Heart right ventricle (tissue), 16 donors: ENCODE results near the gene RASL10B. TPM values are rescaled to one million over a fixed set of nuclear protein-coding genes. Genes with fewer than 3 reads are reported as not detected.

ENCODE experiments used
- ATAC-seq, 8 donors: fragments of 200-7000 bp; cut with Tn5 transposase; one replicate each; pipeline ENCODE4 v1.9.1; 2020; ENCODE audit warnings: mild to moderate bottlenecking in 8 of 8, moderate library complexity in 8 of 8, moderate number of reproducible peaks in 1 of 8
- DNase-seq, 2 donors: peaks; one replicate each; pipeline ENCODE4 v3.0.0-alpha.2; 2020
- H3K27ac ChIP-seq, 10 donors: fragments of 200-600 bp; sonication (generic) in 2 of 10; one replicate each; pipeline versions ENCODE4 v1.5.0 to v1.8.0; 2020 to 2022; ENCODE audit warnings: mild to moderate bottlenecking in 3 of 10
- H3K27me3 ChIP-seq, 7 donors: fragments of 200-600 bp; one replicate each; pipeline ENCODE4 v1.8.0; 2021 to 2022; ENCODE audit warnings: mild to moderate bottlenecking in 2 of 7
- H3K36me3 ChIP-seq, 9 donors: fragments of 200-600 bp; sonication (generic) in 1 of 9; one replicate each; pipeline versions ENCODE4 v1.5.0 to v1.8.0; 2020 to 2022; ENCODE audit warnings: mild to moderate bottlenecking in 2 of 9
- H3K4me1 ChIP-seq, 9 donors: fragments of 200-600 bp; sonication (generic) in 1 of 9; one replicate each; pipeline versions ENCODE4 v1.5.0 to v1.8.0; 2020 to 2022; ENCODE audit warnings: mild to moderate bottlenecking in 4 of 9
- H3K4me3 ChIP-seq, 10 donors: fragments of 200-600 bp; sonication (generic) in 2 of 10; one replicate each; pipeline versions ENCODE4 v1.5.0 to v1.8.0; 2020 to 2022; ENCODE audit warnings: mild to moderate bottlenecking in 7 of 10, moderate library complexity in 2 of 10
- H3K9me3 ChIP-seq, 11 donors: fragments of 200-600 bp in 10 of 11; sonication (generic) in 2 of 11; one replicate each; pipeline versions ENCODE4 v1.5.0 to v1.8.0; 2013 to 2022; ENCODE audit warnings: mild to moderate bottlenecking in 2 of 11, control low read depth in 1 of 11, moderate library complexity in 1 of 11
- WGBS, 2 donors: extraction: QIAGEN DNeasy Blood & Tissue Kit; methylation state at CpG; one replicate each; pipeline ENCODE4 v1.1.7; 2013; ENCODE audit warnings: inconsistent platforms in 1 of 2; 5-methylcytosine and 5-hydroxymethylcytosine counted together
- intact Hi-C, 10 donors: fragments of 100-400 bp; cut with DNase I; formaldehyde crosslinking; loops; one replicate each; pipeline versions ENCODE4 v1.11.1 to v1.14.2; 2022
- polyA plus RNA-seq, 2 donors: library from polyadenylated mRNA; stranded (reverse); fragments of 200-250 nt; gene quantifications; one replicate each; pipeline ENCODE4 v1.2.3, GENCODE V29; 2013
- total RNA-seq, 10 donors: library from RNA; stranded (reverse); fragmentation: NEBNext Ultra II Directional in 3 of 10; extraction: Animal tissue kit (Norgen Biotek cat#: 25700) in 3 of 10; gene quantifications; one replicate each; pipeline versions ENCODE4 v1.2.1 to v1.2.4, GENCODE V29; 2021 to 2023
- TF ChIP-seq, protein P1 (sequence below), 9 donors: fragments of 200-600 bp; sonication (generic) in 2 of 9; IDR thresholded peaks; one replicate each; pipeline versions ENCODE4 v1.5.0 to v1.8.0; 2021 to 2022; ENCODE audit warnings: antibody characterized with exemption in 9 of 9, mild to moderate bottlenecking in 5 of 9, moderate library complexity in 1 of 9
- donor health status: Arrhythmogenic right ventricular cardiomyopathy.
- donor health status: ischemic (EF 13 %, LVEDD 7.1; RV severe dilation, severe dysfunction).
- donor health status: healthy with polysubstance abuse.
- donor health status: DM: no; HTN: yes; CAD: no.
- donor health status: DM: no; HTN: no; CAD: no.
- donor health status: ischemic (EF 25% LVEDD 6.9; RV normal size, moderate dysfunction).
- donor health status: ischemic (EF 25% LVEDD 5.7; RV mildly dilated, moderate dysfunction).
- donor health status: healthy.
- donor health status: DM: yes; HTN: yes; CAD: no.
- donor health status: Ischemic cardiomyopathy.
- donor health status: ischemic (EF 35%, LVEDD 5.7; RV mildly dilated, moderate dysfunction).
- donor health status: nonischemic (EF 11% LVEDD 7.7; RV severe dilation, severe dysfunction).
- donor health status: DM: yes; HTN: yes; CAD: no.
- donor health status: PGD.
- donor health status: ischemic (EF 29% LVEDD 5.4; RV normal size, mild dysfunction).
- donor health status: nonischemic (EF 23%, LVEDD 6.1; RV moderate dilation, normal function).

The RASL10B gene
- total and polyA plus RNA-seq, 12 donors = 3.9 to 26.2 (median 10.9) TPM

DNA sequence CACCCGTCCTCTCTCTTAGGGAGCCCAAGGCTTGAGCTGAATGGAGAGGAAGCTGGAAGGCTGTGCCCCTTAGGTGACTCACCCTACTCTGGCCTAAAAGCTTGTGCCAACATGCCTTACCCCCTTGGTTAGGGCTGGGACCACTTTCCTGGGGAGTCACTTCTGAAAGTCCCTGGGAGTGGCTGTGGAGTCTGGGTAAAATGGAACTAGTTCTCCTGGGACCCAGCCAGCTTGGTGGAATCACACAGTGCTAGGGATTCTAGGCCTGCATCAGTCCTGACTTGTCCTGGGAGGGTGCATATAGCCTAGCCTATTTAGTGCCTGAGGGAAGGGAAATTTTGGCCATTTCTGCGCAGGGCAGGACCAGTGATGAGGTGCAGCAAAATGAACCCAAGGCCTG, 53.5 kb downstream of the RASL10B start:
- DNase-seq (no peak), ATAC-seq (no peak)
- no peak overlapping the region for H3K4me3 ChIP-seq
- no peaks in the 10 kb centered on the region for H3K9me3 ChIP-seq
- no peaks in the 10 kb centered on the region for H3K36me3 ChIP-seq
- peaks cover 0 to 3% (median 0%) of the 10 kb centered on the region in 7 donors for H3K27me3 ChIP-seq
- WGBS, 2 donors = 94 to 97% methylated on average over 2 of the region's 2 CpGs
- H3K4me1 ChIP-seq = peaks cover 9 to 33% (median 13%) of the 10 kb centered on the region in 9 donors
- TF ChIP-seq, protein P1, sequence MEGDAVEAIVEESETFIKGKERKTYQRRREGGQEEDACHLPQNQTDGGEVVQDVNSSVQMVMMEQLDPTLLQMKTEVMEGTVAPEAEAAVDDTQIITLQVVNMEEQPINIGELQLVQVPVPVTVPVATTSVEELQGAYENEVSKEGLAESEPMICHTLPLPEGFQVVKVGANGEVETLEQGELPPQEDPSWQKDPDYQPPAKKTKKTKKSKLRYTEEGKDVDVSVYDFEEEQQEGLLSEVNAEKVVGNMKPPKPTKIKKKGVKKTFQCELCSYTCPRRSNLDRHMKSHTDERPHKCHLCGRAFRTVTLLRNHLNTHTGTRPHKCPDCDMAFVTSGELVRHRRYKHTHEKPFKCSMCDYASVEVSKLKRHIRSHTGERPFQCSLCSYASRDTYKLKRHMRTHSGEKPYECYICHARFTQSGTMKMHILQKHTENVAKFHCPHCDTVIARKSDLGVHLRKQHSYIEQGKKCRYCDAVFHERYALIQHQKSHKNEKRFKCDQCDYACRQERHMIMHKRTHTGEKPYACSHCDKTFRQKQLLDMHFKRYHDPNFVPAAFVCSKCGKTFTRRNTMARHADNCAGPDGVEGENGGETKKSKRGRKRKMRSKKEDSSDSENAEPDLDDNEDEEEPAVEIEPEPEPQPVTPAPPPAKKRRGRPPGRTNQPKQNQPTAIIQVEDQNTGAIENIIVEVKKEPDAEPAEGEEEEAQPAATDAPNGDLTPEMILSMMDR (IDR thresholded peaks at IDR 0.05) = no peak
- no peak overlapping the region for H3K27ac ChIP-seq
- intact Hi-C loops = no loop called here

DNA sequence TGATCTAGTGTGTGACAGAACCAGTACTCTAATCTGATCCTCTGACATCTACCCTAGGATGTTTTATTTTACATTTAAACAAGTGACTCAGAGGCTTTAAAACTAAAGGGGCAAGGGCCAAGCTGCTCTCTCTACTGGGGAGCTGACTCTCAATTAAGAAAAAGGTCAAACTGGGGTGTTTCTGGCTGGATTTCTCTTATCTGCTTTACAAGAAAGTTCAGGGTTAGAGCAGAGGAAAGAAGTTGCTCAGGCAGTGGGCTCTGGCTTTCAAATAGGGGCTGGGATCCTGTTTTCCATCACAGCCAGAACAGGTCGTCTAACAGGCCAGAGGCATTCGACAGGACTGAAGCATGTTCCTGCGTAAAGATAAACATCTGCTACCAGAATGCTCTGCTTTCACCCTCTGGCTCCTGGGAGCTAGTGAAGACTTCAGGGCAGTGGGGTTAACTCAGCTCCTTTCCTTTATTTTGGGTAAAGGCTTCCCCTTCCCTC, 55.5 kb downstream of the RASL10B start:
- Histone ChIP-seq H3K4me1 (peaks cover 9 to 33% (median 13%) of the 10 kb centered on the region in 9 donors), H3K36me3 (no peaks in the 10 kb centered on the region), H3K27me3 (no peaks in the 10 kb centered on the region), H3K27ac (no peak overlapping the region), H3K9me3 (peaks cover 0 to 4% (median 0%) of the 10 kb centered on the region in 11 donors), H3K4me3 (no peak overlapping the region)
- intact Hi-C loops = no loop called here
- ATAC-seq = no peak
- DNase-seq = no peak
- TF ChIP-seq, protein P1 (IDR thresholded peaks at IDR 0.05) = no peak
- 29 to 38% methylated on average over 3 of the region's 3 CpGs for WGBS, 2 donors

GRCh38 chr17:35788477-35789368, 57.3 kb downstream of the RASL10B start:
- Histone ChIP-seq H3K4me3 (no peak overlapping the region), H3K9me3 (peaks cover 0 to 10% (median 0%) of the 10 kb centered on the region in 11 donors), H3K27ac (no peak overlapping the region), H3K4me1 (peaks cover 3 to 23% (median 5%) of the 10 kb centered on the region in 9 donors), H3K27me3 (peaks cover 0 to 13% (median 0%) of the 10 kb centered on the region in 7 donors), H3K36me3 (no peaks in the 10 kb centered on the region)
- intact Hi-C loops = no loop called here
- DNase-seq = no peak
- TF ChIP-seq, protein P1 (IDR thresholded peaks at IDR 0.05) = no peak
- WGBS, 2 donors = 60 to 65% methylated on average over 2 of the region's 2 CpGs
- ATAC-seq = peak in 3 of 8 donors; percentile 7 to 70 (median 23)

- no peak overlapping the region for H3K4me3 ChIP-seq
- H3K27ac ChIP-seq = no peak overlapping the region
- DNase-seq (no peak), ATAC-seq (no peak)
- H3K36me3 ChIP-seq = no peaks in the 10 kb centered on the region
- TF ChIP-seq, protein P1 (IDR thresholded peaks at IDR 0.05) = no peak
- peaks cover 0 to 34% (median 14%) of the 10 kb centered on the region in 7 donors for H3K27me3 ChIP-seq
- whole genome bisulfite sequencing, 2 donors = 96 to 99% methylated on average over 3 of the region's 3 CpGs
- peaks cover 0 to 10% (median 0%) of the 10 kb centered on the region in 11 donors for H3K9me3 ChIP-seq
- peaks cover 0 to 27% (median 11%) of the 10 kb centered on the region in 9 donors for H3K4me1 ChIP-seq
- intact Hi-C loops = no loop called here
Measured at GRCh38 chr17:35790841-35791240, 59.4 kb downstream of the RASL10B start.
